ENCODE results near the gene TSPAN9. TPM values are rescaled to one million over a fixed set of nuclear protein-coding genes. Genes with fewer than 3 reads are reported as not detected.

Gene TSPAN9
- total RNA-seq, 3 donors from 2014 or later, result 0.68 to 1.4 (median 0.95) TPM

DNA sequence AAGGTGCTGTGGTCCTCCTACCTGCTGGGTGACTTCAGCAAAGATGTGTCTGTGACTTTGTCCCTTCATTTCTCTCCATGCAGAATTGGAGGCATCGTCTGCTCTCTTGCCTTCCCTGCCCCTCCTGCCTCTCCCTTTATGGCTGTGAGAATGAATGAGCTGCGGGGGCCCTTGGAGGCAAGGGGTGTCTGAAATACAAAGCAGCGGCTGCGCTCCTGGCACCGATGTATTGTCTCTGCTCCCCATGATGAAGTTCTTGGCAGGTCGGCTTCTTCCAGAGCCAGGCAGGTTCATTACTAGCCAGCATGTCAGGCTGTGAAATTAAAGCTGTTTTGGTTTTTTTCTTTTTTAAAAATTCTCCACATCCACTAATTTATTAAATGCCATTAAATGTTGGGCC, 194.5 kb downstream of the TSPAN9 start:
- no peaks in the 10 kb centered on the region for H3K36me3 Mint-ChIP-seq (ENCODE audit: insufficient read depth)
- H3K4me3 Mint-ChIP-seq, result no peak overlapping the region
- no peaks in the 10 kb centered on the region for H3K9me3 Mint-ChIP-seq
- peaks cover 18% of the 10 kb centered on the region for H3K27me3 Mint-ChIP-seq (ENCODE audit: low read depth)
- no peak for DNase-seq
- ATAC-seq, result no peak
- no peaks in the 10 kb centered on the region for H3K4me1 Mint-ChIP-seq (ENCODE audit: low read depth)

GRCh38 chr12:3272958-3273357, 195.8 kb downstream of the TSPAN9 start:
- H3K4me3 Mint-ChIP-seq, result no peak overlapping the region
- H3K27me3 Mint-ChIP-seq (ENCODE audit: low read depth), result peaks cover 22% of the 10 kb centered on the region
- ATAC-seq (no peak), DNase-seq (no peak)
- no peaks in the 10 kb centered on the region for H3K9me3 Mint-ChIP-seq
- no peaks in the 10 kb centered on the region for H3K36me3 Mint-ChIP-seq (ENCODE audit: insufficient read depth)
- no peaks in the 10 kb centered on the region for H3K4me1 Mint-ChIP-seq (ENCODE audit: low read depth)

GRCh38 chr12:3273409-3273853, 196.3 kb downstream of the TSPAN9 start:
- ATAC-seq (no peak), DNase-seq (no peak)
- Mint-ChIP-seq H3K36me3 (ENCODE audit: insufficient read depth) (no peaks in the 10 kb centered on the region), H3K9me3 (no peaks in the 10 kb centered on the region), H3K27me3 (ENCODE audit: low read depth) (peaks cover 23% of the 10 kb centered on the region), H3K4me1 (ENCODE audit: low read depth) (no peaks in the 10 kb centered on the region), H3K4me3 (no peak overlapping the region)

- DNase-seq (no peak), ATAC-seq (no peak)
- Mint-ChIP-seq H3K36me3 (ENCODE audit: insufficient read depth) (no peaks in the 10 kb centered on the region), H3K4me3 (no peak overlapping the region), H3K4me1 (ENCODE audit: low read depth) (no peaks in the 10 kb centered on the region), H3K27me3 (ENCODE audit: low read depth) (peaks cover 19% of the 10 kb centered on the region), H3K9me3 (no peaks in the 10 kb centered on the region)
These were observed 197.5 kb downstream of the TSPAN9 start for GRCh38 chr12:3274664-3275063.

DNA sequence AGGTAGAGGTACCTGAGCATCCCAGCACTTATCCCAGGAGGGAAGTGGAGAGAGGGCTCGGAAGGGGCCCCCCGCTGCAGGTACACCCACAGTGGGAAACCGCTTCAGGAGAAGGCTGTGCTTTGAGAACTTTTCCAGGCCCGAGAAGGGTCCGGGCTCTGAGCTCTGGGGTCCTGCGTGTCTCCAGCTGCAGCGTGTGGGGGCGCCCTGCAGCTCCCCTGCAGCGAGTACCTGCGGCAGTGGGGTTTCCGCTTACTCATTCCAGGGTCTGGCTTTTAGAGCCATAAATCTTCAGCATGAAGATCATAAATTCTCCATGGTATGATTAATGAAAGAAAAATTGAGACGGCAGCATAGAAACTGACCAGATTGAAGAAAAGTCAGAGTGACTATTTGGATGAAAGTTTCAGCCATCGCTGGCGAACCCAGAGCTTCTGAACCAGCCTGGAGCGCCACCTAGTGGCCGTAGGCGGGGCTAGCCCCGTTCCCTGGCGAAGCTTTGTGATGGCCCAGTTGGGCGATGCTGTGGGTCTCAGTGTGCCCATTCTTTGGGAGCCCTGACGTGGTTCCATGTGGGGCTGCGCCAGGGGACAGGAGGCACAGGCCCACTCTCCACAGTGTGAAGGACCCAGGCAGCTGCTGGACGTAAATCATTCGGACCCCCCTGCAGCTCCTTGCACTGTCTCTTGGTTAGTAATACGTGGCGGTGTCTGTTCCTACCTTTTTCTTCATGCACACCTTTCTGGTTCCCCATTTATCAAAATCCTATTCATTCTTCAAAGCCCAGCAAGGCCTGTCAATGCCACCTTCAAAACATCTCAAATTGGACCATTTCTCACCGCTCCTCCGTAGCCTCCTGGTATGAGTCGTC, 198.2 kb downstream of the TSPAN9 start:
- ATAC-seq, result peak; percentile 79 to 80
- Mint-ChIP-seq H3K36me3 (ENCODE audit: insufficient read depth) (no peaks in the 10 kb centered on the region), H3K4me3 (no peak overlapping the region), H3K9me3 (no peaks in the 10 kb centered on the region), H3K27me3 (ENCODE audit: low read depth) (peaks cover 16% of the 10 kb centered on the region), H3K4me1 (ENCODE audit: low read depth) (no peaks in the 10 kb centered on the region)
- DNase-seq, result peak; percentile 63

GRCh38 chr12:3276226-3276625, 199.0 kb downstream of the TSPAN9 start:
- ATAC-seq, result no peak
- Mint-ChIP-seq H3K27me3 (ENCODE audit: low read depth) (peaks cover 13% of the 10 kb centered on the region), H3K4me1 (ENCODE audit: low read depth) (no peaks in the 10 kb centered on the region), H3K4me3 (no peak overlapping the region), H3K9me3 (no peaks in the 10 kb centered on the region), H3K36me3 (ENCODE audit: insufficient read depth) (no peaks in the 10 kb centered on the region)
- no peak for DNase-seq

DNA sequence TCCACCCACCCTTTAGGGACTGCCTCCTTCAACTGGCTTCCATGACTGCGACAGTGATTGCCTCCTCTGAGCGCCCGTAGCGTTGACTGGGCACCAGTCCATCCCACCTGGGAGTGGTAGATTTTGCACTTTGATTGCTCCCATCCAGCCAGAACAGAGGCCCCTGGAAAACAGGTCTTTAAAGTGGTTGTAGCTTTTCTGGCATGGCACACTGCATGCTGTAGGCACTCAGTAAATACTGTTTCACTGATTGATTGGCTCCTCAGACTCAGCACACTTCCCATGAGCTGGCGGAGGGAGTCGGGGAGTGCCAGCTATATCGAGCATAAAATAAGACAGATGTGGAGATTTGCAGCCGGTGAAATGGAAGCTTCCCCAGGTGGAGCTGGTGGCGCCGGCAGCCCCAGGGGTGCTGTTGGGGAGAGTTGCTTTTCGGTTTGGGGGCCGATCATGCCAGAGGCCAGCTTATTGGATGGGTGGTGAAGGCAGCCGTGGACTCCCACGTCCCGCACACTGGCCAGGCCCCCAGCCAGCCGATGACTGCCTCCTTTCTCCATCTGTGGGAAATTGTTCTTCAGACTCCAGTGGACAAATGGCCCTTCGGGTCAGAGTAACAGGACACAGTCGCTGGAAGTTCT, 200.2 kb downstream of the TSPAN9 start:
- Mint-ChIP-seq H3K4me1 (ENCODE audit: low read depth) (no peaks in the 10 kb centered on the region), H3K36me3 (ENCODE audit: insufficient read depth) (no peaks in the 10 kb centered on the region), H3K9me3 (no peaks in the 10 kb centered on the region), H3K4me3 (no peak overlapping the region), H3K27me3 (ENCODE audit: low read depth) (peaks cover 13% of the 10 kb centered on the region)
- ATAC-seq (no peak), DNase-seq (no peak)

GRCh38 chr12:3278681-3279414, 201.7 kb downstream of the TSPAN9 start:
- peaks cover 13% of the 10 kb centered on the region for H3K27me3 Mint-ChIP-seq (ENCODE audit: low read depth)
- no peaks in the 10 kb centered on the region for H3K9me3 Mint-ChIP-seq
- H3K4me1 Mint-ChIP-seq (ENCODE audit: low read depth), result no peaks in the 10 kb centered on the region
- no peaks in the 10 kb centered on the region for H3K36me3 Mint-ChIP-seq (ENCODE audit: insufficient read depth)
- no peak for ATAC-seq
- no peak for DNase-seq
- H3K4me3 Mint-ChIP-seq, result no peak overlapping the region

DNA sequence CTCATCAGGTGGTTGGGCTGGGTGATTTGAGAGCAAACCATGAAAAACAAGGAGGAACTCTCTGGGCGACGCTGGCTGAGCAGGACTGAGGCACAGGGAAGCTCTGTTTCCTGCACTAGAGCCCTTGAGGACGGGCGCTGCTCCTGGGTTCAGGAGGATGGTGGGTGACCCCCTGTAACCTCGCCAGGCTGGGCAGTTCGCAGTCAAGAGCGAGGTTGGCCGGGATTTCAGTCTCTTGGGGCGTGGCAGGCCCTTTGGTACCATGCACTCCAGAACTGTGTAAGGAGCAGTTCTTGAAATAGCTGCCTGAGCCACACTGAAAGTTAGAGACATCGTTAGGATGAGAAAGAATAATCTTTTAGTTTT, 202.2 kb downstream of the TSPAN9 start:
- no peaks in the 10 kb centered on the region for H3K9me3 Mint-ChIP-seq

DNA sequence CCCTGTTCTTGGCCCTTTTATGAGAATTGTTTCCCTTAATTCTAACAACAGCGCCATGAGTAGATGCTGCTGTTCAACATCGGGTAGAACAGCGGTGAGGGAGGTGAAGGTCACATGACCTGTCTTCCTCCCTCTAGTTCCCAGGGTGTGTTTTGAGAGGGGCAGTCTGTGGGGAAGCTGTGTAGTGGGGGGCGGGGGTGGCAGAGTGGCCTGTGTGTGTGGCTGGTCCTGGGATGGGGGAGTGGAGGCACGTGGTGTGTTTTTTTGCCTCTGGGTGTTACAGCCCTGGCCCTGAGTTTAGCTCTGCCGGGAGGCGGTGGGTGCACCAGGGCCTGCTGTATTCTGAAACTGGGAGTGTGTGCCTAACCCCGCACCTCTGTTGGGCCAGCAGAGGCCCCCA, 202.7 kb downstream of the TSPAN9 start:
- H3K4me1 Mint-ChIP-seq (ENCODE audit: low read depth), result no peaks in the 10 kb centered on the region
- DNase-seq (no peak), ATAC-seq (no peak)
- no peak overlapping the region for H3K4me3 Mint-ChIP-seq
- no peaks in the 10 kb centered on the region for H3K9me3 Mint-ChIP-seq
- H3K27me3 Mint-ChIP-seq (ENCODE audit: low read depth), result peaks cover 10% of the 10 kb centered on the region
- H3K36me3 Mint-ChIP-seq (ENCODE audit: insufficient read depth), result no peaks in the 10 kb centered on the region

More for the DNA sequence above, 202.2 kb downstream of the TSPAN9 start:
- no peak overlapping the region for H3K4me3 Mint-ChIP-seq
- H3K4me1 Mint-ChIP-seq (ENCODE audit: low read depth), result no peaks in the 10 kb centered on the region
- no peaks in the 10 kb centered on the region for H3K36me3 Mint-ChIP-seq (ENCODE audit: insufficient read depth)
- ATAC-seq (no peak), DNase-seq (no peak)
- peaks cover 14% of the 10 kb centered on the region for H3K27me3 Mint-ChIP-seq (ENCODE audit: low read depth)

- H3K4me1 Mint-ChIP-seq (ENCODE audit: low read depth), result no peaks in the 10 kb centered on the region
- H3K9me3 Mint-ChIP-seq, result no peaks in the 10 kb centered on the region
- no peak overlapping the region for H3K4me3 Mint-ChIP-seq
- peaks cover 10% of the 10 kb centered on the region for H3K27me3 Mint-ChIP-seq (ENCODE audit: low read depth)
- DNase-seq, result no peak
- no peaks in the 10 kb centered on the region for H3K36me3 Mint-ChIP-seq (ENCODE audit: insufficient read depth)
- no peak for ATAC-seq
These were observed 203.8 kb downstream of the TSPAN9 start for GRCh38 chr12:3280967-3281366.

- peaks cover 10% of the 10 kb centered on the region for H3K27me3 Mint-ChIP-seq (ENCODE audit: low read depth)
- H3K9me3 Mint-ChIP-seq, result no peaks in the 10 kb centered on the region
- DNase-seq (no peak), ATAC-seq (no peak)
- H3K4me3 Mint-ChIP-seq, result no peak overlapping the region
- H3K4me1 Mint-ChIP-seq (ENCODE audit: low read depth), result no peaks in the 10 kb centered on the region
- no peaks in the 10 kb centered on the region for H3K36me3 Mint-ChIP-seq (ENCODE audit: insufficient read depth)
These were observed 204.6 kb downstream of the TSPAN9 start for GRCh38 chr12:3281588-3282383.

DNA sequence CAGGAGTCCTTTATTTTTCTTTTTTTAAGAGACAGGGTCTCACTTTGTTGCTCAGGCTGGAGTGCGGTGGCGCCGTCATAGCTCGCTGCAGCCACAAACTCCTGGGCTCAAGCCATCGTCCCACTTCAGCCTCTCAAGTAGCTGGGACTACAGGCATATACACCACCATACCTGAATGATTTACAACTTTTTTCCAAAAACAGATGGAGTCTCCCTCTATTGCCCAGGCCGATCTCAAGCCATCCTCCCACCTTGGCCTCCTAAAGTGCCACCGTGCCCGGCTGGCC, 205.1 kb downstream of the TSPAN9 start:
- Mint-ChIP-seq H3K27me3 (ENCODE audit: low read depth) (peaks cover 8% of the 10 kb centered on the region), H3K4me1 (ENCODE audit: low read depth) (no peaks in the 10 kb centered on the region), H3K36me3 (ENCODE audit: insufficient read depth) (no peaks in the 10 kb centered on the region), H3K4me3 (no peak overlapping the region), H3K9me3 (no peaks in the 10 kb centered on the region)
- no peak for ATAC-seq
- no peak for DNase-seq

DNA sequence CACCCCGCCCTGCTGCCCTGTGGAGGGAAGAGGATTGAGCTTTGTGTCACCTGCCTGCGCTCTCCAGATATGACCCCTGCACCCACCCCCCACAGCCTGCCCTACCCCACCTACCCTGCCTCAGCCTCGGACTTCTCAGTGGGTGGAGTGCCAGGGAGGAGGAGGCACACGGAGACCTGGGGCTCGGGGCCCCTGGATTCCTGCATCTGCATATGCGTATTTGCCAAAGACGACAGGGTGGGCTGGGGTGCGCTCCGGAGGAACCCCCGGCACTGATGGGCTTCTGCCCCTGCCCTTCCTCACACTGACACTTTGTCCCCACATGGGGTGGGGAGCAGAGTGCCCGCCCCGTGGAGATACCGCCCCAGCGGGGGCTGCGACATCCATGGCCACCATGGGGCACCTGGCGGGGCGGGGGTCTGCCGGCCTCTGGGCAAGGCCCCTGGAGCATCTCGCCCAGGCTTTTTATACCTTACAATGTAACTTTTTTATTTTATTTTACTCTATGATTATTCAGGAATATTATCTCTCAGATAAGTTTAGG, 206.0 kb downstream of the TSPAN9 start:
- Mint-ChIP-seq H3K27me3 (ENCODE audit: low read depth) (peaks cover 5% of the 10 kb centered on the region), H3K4me1 (ENCODE audit: low read depth) (no peaks in the 10 kb centered on the region), H3K9me3 (no peaks in the 10 kb centered on the region), H3K4me3 (no peak overlapping the region), H3K36me3 (ENCODE audit: insufficient read depth) (no peaks in the 10 kb centered on the region)
- no peak for ATAC-seq
- no peak for DNase-seq

Data from activated T-cell treated with anti-CD3 and anti-CD28 coated beads, Interleukin-2, amount 50 U/mL, for 4 hours (primary cell).